ENCODE results near the gene FRMD3. TPM values are rescaled to one million over a fixed set of nuclear protein-coding genes. Genes with fewer than 3 reads are reported as not detected.
"Not testable (repeated sequence)": the region's sequence is repeated elsewhere in the genome, so short reads cannot be mapped to it uniquely, and the experiment has no call there.

FRMD3 gene
- total RNA-seq, 1 donor from 2014 or later, result 0.34 TPM

- no peaks in the 10 kb centered on the region for H3K27me3 Mint-ChIP-seq (ENCODE audit: insufficient read depth)
Observed at GRCh38 chr9:83387401-83388185, 150.6 kb downstream of the FRMD3 start.

GRCh38 chr9:83385317-83385716 lies 152.9 kb downstream of the FRMD3 start:
- no peaks in the 10 kb centered on the region for H3K27me3 Mint-ChIP-seq (ENCODE audit: insufficient read depth)
- no peak for DNase-seq (ENCODE audit: low spot score)
- H3K36me3 Mint-ChIP-seq (ENCODE audit: low read depth), result no peaks in the 10 kb centered on the region
- no peaks in the 10 kb centered on the region for H3K9me3 Mint-ChIP-seq
- H3K4me1 Mint-ChIP-seq (ENCODE audit: low read depth), result no peaks in the 10 kb centered on the region
- H3K27ac Mint-ChIP-seq, result no peak overlapping the region
- intact Hi-C loops (cut with micrococcal nuclease), result no loop called here
- no peak overlapping the region for H3K4me3 Mint-ChIP-seq

More at GRCh38 chr9:83387401-83388185, 150.6 kb downstream of the FRMD3 start:
- Mint-ChIP-seq H3K27ac (no peak overlapping the region), H3K9me3 (no peaks in the 10 kb centered on the region), H3K4me1 (ENCODE audit: low read depth) (no peaks in the 10 kb centered on the region), H3K4me3 (no peak overlapping the region), H3K36me3 (ENCODE audit: low read depth) (no peaks in the 10 kb centered on the region)
- intact Hi-C loops (cut with micrococcal nuclease), result no loop called here
- DNase-seq (ENCODE audit: low spot score), result no peak

GRCh38 chr9:83384214-83384613 lies 154.0 kb downstream of the FRMD3 start:
- no peak for DNase-seq (ENCODE audit: low spot score)
- Mint-ChIP-seq H3K27ac (no peak overlapping the region), H3K4me3 (no peak overlapping the region), H3K9me3 (peaks cover 4% of the 10 kb centered on the region), H3K27me3 (ENCODE audit: insufficient read depth) (no peaks in the 10 kb centered on the region), H3K36me3 (ENCODE audit: low read depth) (no peaks in the 10 kb centered on the region), H3K4me1 (ENCODE audit: low read depth) (no peaks in the 10 kb centered on the region)
- intact Hi-C loops (cut with micrococcal nuclease), result no loop called here

- H3K4me1 Mint-ChIP-seq (ENCODE audit: low read depth), result no peaks in the 10 kb centered on the region
Observed at GRCh38 chr9:83383034-83383433, 155.2 kb downstream of the FRMD3 start.

GRCh38 chr9:83382421-83382820 lies 155.8 kb downstream of the FRMD3 start:
- DNase-seq (ENCODE audit: low spot score), result no peak

More at GRCh38 chr9:83383034-83383433, 155.2 kb downstream of the FRMD3 start:
- H3K27me3 Mint-ChIP-seq (ENCODE audit: insufficient read depth), result no peaks in the 10 kb centered on the region
- intact Hi-C loops (cut with micrococcal nuclease), result no loop called here
- DNase-seq (ENCODE audit: low spot score), result no peak
- no peaks in the 10 kb centered on the region for H3K36me3 Mint-ChIP-seq (ENCODE audit: low read depth)
- H3K4me3 Mint-ChIP-seq, result no peak overlapping the region
- H3K27ac Mint-ChIP-seq, result no peak overlapping the region
- H3K9me3 Mint-ChIP-seq, result peaks cover 4% of the 10 kb centered on the region

GRCh38 chr9:83379045-83379444 lies 159.2 kb downstream of the FRMD3 start:
- no peaks in the 10 kb centered on the region for H3K4me1 Mint-ChIP-seq (ENCODE audit: low read depth)
- no peaks in the 10 kb centered on the region for H3K27me3 Mint-ChIP-seq (ENCODE audit: insufficient read depth)
- H3K36me3 Mint-ChIP-seq (ENCODE audit: low read depth), result no peaks in the 10 kb centered on the region
- intact Hi-C loops (cut with micrococcal nuclease), result no loop called here
- no peak for DNase-seq (ENCODE audit: low spot score)
- H3K27ac Mint-ChIP-seq, result no peak overlapping the region
- H3K9me3 Mint-ChIP-seq, result peaks cover 4% of the 10 kb centered on the region
- H3K4me3 Mint-ChIP-seq, result no peak overlapping the region

More at GRCh38 chr9:83382421-83382820, 155.8 kb downstream of the FRMD3 start:
- intact Hi-C loops (cut with micrococcal nuclease), result no loop called here
- Mint-ChIP-seq H3K27me3 (ENCODE audit: insufficient read depth) (no peaks in the 10 kb centered on the region), H3K4me1 (ENCODE audit: low read depth) (no peaks in the 10 kb centered on the region), H3K36me3 (ENCODE audit: low read depth) (no peaks in the 10 kb centered on the region), H3K9me3 (peaks cover 4% of the 10 kb centered on the region), H3K27ac (no peak overlapping the region), H3K4me3 (no peak overlapping the region)

GRCh38 chr9:83372957-83373356 lies 165.2 kb downstream of the FRMD3 start:
- Mint-ChIP-seq H3K27me3 (ENCODE audit: insufficient read depth) (no peaks in the 10 kb centered on the region), H3K9me3 (no peaks in the 10 kb centered on the region), H3K4me3 (no peak overlapping the region), H3K27ac (no peak overlapping the region), H3K36me3 (ENCODE audit: low read depth) (no peaks in the 10 kb centered on the region), H3K4me1 (ENCODE audit: low read depth) (no peaks in the 10 kb centered on the region)
- no peak for DNase-seq (ENCODE audit: low spot score)
- intact Hi-C loops (cut with micrococcal nuclease), result no loop called here

- DNase-seq (ENCODE audit: low spot score), result no peak
- H3K27me3 Mint-ChIP-seq (ENCODE audit: insufficient read depth), result peaks cover 1% of the 10 kb centered on the region
- no peaks in the 10 kb centered on the region for H3K36me3 Mint-ChIP-seq (ENCODE audit: low read depth)
- H3K4me1 Mint-ChIP-seq (ENCODE audit: low read depth), result no peaks in the 10 kb centered on the region
- H3K4me3 Mint-ChIP-seq, result no peak overlapping the region
- intact Hi-C loops (cut with micrococcal nuclease), result no loop called here
- H3K9me3 Mint-ChIP-seq, result no peaks in the 10 kb centered on the region
- no peak overlapping the region for H3K27ac Mint-ChIP-seq
Observed at GRCh38 chr9:83367326-83367725, 170.9 kb downstream of the FRMD3 start.

GRCh38 chr9:83362341-83362995 lies 175.7 kb downstream of the FRMD3 start:
- no peak for DNase-seq (ENCODE audit: low spot score)
- intact Hi-C loops (cut with micrococcal nuclease), result no loop called here
- no peaks in the 10 kb centered on the region for H3K9me3 Mint-ChIP-seq
- no peaks in the 10 kb centered on the region for H3K36me3 Mint-ChIP-seq (ENCODE audit: low read depth)
- H3K4me3 Mint-ChIP-seq, result no peak overlapping the region
- no peak overlapping the region for H3K27ac Mint-ChIP-seq
- peaks cover 1% of the 10 kb centered on the region for H3K27me3 Mint-ChIP-seq (ENCODE audit: insufficient read depth)
- H3K4me1 Mint-ChIP-seq (ENCODE audit: low read depth), result no peaks in the 10 kb centered on the region

- Mint-ChIP-seq H3K4me3 (no peak overlapping the region), H3K36me3 (ENCODE audit: low read depth) (no peaks in the 10 kb centered on the region), H3K9me3 (no peaks in the 10 kb centered on the region), H3K4me1 (ENCODE audit: low read depth) (no peaks in the 10 kb centered on the region), H3K27ac (no peak overlapping the region), H3K27me3 (ENCODE audit: insufficient read depth) (peaks cover 1% of the 10 kb centered on the region)
- no peak for DNase-seq (ENCODE audit: low spot score)
- intact Hi-C loops (cut with micrococcal nuclease), result no loop called here
Observed at GRCh38 chr9:83359039-83359438, 179.2 kb downstream of the FRMD3 start.

GRCh38 chr9:83358493-83358892 lies 179.7 kb downstream of the FRMD3 start:
- H3K36me3 Mint-ChIP-seq (ENCODE audit: low read depth); H3K4me1 Mint-ChIP-seq (ENCODE audit: low read depth); intact Hi-C loops (cut with micrococcal nuclease); H3K4me3 Mint-ChIP-seq; H3K27ac Mint-ChIP-seq; H3K27me3 Mint-ChIP-seq (ENCODE audit: insufficient read depth); H3K9me3 Mint-ChIP-seq; DNase-seq (ENCODE audit: low spot score): not testable (repeated sequence)

- Mint-ChIP-seq H3K27ac (no peak overlapping the region), H3K4me3 (no peak overlapping the region), H3K27me3 (ENCODE audit: insufficient read depth) (no peaks in the 10 kb centered on the region), H3K4me1 (ENCODE audit: low read depth) (no peaks in the 10 kb centered on the region), H3K9me3 (no peaks in the 10 kb centered on the region), H3K36me3 (ENCODE audit: low read depth) (no peaks in the 10 kb centered on the region)
- intact Hi-C loops (cut with micrococcal nuclease), result no loop called here
- DNase-seq (ENCODE audit: low spot score), result no peak
Observed at GRCh38 chr9:83355729-83356151, 182.5 kb downstream of the FRMD3 start.

- Mint-ChIP-seq H3K36me3 (ENCODE audit: low read depth) (no peaks in the 10 kb centered on the region), H3K4me3 (no peak overlapping the region), H3K27me3 (ENCODE audit: insufficient read depth) (no peaks in the 10 kb centered on the region), H3K27ac (no peak overlapping the region), H3K9me3 (no peaks in the 10 kb centered on the region), H3K4me1 (ENCODE audit: low read depth) (no peaks in the 10 kb centered on the region)
- no peak for DNase-seq (ENCODE audit: low spot score)
- intact Hi-C loops (cut with micrococcal nuclease), result no loop called here
Observed at GRCh38 chr9:83355024-83355444, 183.2 kb downstream of the FRMD3 start.
